NCI-H2171 treated with DMSO at 0.1 percent for 48 hours (cell line): ENCODE measurements around the gene AUTS2.
"Not testable (repeated sequence)": the region's sequence is repeated elsewhere in the genome, so short reads cannot be mapped to it uniquely, and the experiment has no call there.

Experiments used
- DNase-seq: peaks from one replicate; lab custom pipeline; 2025; lab: John Stamatoyannopoulos, UW

AUTS2 gene

GRCh38 chr7:70577078-70577477, 978.8 kb downstream of the AUTS2 start:
- peak; percentile 83 for DNase-seq

GRCh38 chr7:70578131-70578530, 979.9 kb downstream of the AUTS2 start:
- no peak for DNase-seq

- DNase-seq: peak; percentile 52
Measured at GRCh38 chr7:70579397-70580097, 981.3 kb downstream of the AUTS2 start.

GRCh38 chr7:70580161-70580560, 981.9 kb downstream of the AUTS2 start:
- no peak for DNase-seq

- peak; percentile 68 for DNase-seq
Measured at GRCh38 chr7:70582927-70583895, 984.9 kb downstream of the AUTS2 start.

- peak; percentile 81 for DNase-seq
Measured at GRCh38 chr7:70583965-70584883, 985.9 kb downstream of the AUTS2 start.

- DNase-seq: no peak
Measured at GRCh38 chr7:70585071-70585470, 986.8 kb downstream of the AUTS2 start.

- DNase-seq: peak; percentile 8
Measured at GRCh38 chr7:70586822-70587221, 988.5 kb downstream of the AUTS2 start.

- DNase-seq: no peak
Measured at GRCh38 chr7:70587739-70588138, 989.5 kb downstream of the AUTS2 start.

- no peak for DNase-seq
Measured at GRCh38 chr7:70588191-70588921, 990.1 kb downstream of the AUTS2 start.

GRCh38 chr7:70589010-70589409, 990.7 kb downstream of the AUTS2 start:
- DNase-seq: no peak

GRCh38 chr7:70589590-70589989, 991.3 kb downstream of the AUTS2 start:
- DNase-seq: no peak

GRCh38 chr7:70590126-70590854, 992.0 kb downstream of the AUTS2 start:
- DNase-seq: no peak

- no peak for DNase-seq
Measured at GRCh38 chr7:70591643-70592042, 993.4 kb downstream of the AUTS2 start.

- no peak for DNase-seq
Measured at GRCh38 chr7:70592171-70592570, 993.9 kb downstream of the AUTS2 start.

GRCh38 chr7:70594170-70594569, 995.9 kb downstream of the AUTS2 start:
- no peak for DNase-seq

- DNase-seq: not testable (repeated sequence)
Measured at GRCh38 chr7:70594885-70595284, 996.6 kb downstream of the AUTS2 start.

- DNase-seq: peak; percentile 43
Measured at GRCh38 chr7:70595370-70595754, 997.1 kb downstream of the AUTS2 start.

GRCh38 chr7:70595755-70596597, 997.7 kb downstream of the AUTS2 start:
- peak; percentile 59 for DNase-seq

- DNase-seq: peak; percentile 54
Measured at GRCh38 chr7:70596598-70596913, 998.3 kb downstream of the AUTS2 start.
